ENCODE measurements around the gene ABHD16B. TPM values are rescaled to one million over a fixed set of nuclear protein-coding genes. Genes with fewer than 3 reads are reported as not detected.

Gene ABHD16B
- total RNA-seq, 2 donors from 2014 or later: not detected

- TF ChIP-seq CTCF (IDR thresholded peaks at IDR 0.05): no peak
- Histone ChIP-seq H3K27ac (peak overlapping the region; percentile 76 to 77), H3K4me1 (peaks cover 0 to 53% of the 10 kb centered on the region in 2 donors)
Observed at GRCh38 chr20:63896264-63897105, 35.2 kb downstream of the ABHD16B start.

GRCh38 chr20:63897978-63898561, 36.8 kb downstream of the ABHD16B start:
- DNase-seq (ENCODE audit: low spot score): no peak
- Histone ChIP-seq H3K9me3 (no peaks in the 10 kb centered on the region), H3K36me3 (no peaks in the 10 kb centered on the region), H3K27me3 (no peaks in the 10 kb centered on the region), H3K27ac (peak overlapping the region in 1 of 2 donors; percentile 76), H3K4me1 (peaks cover 0 to 60% of the 10 kb centered on the region in 2 donors), H3K4me3 (no peak overlapping the region)
- TF ChIP-seq CTCF (IDR thresholded peaks at IDR 0.05): no peak

More at GRCh38 chr20:63896264-63897105, 35.2 kb downstream of the ABHD16B start:
- DNase-seq (ENCODE audit: low spot score): peak; percentile 66
- Histone ChIP-seq H3K36me3 (peaks cover under 1% of the 10 kb centered on the region), H3K27me3 (no peaks in the 10 kb centered on the region), H3K9me3 (no peaks in the 10 kb centered on the region), H3K4me3 (peak overlapping the region; percentile 64 to 70)

GRCh38 chr20:63898882-63899558, 37.7 kb downstream of the ABHD16B start:
- peak overlapping the region; percentile 43 to 76 for H3K27ac ChIP-seq
- no peaks in the 10 kb centered on the region for H3K9me3 ChIP-seq
- TF ChIP-seq CTCF (IDR thresholded peaks at IDR 0.05): no peak
- DNase-seq (ENCODE audit: low spot score): peak; percentile 61
- peaks cover 0 to 63% of the 10 kb centered on the region in 2 donors for H3K4me1 ChIP-seq
- H3K4me3 ChIP-seq: no peak overlapping the region
- H3K27me3 ChIP-seq: no peaks in the 10 kb centered on the region
- no peaks in the 10 kb centered on the region for H3K36me3 ChIP-seq

GRCh38 chr20:63900413-63900812, 39.1 kb downstream of the ABHD16B start:
- H3K9me3 ChIP-seq: no peaks in the 10 kb centered on the region
- peak overlapping the region in 1 of 2 donors; percentile 76 for H3K27ac ChIP-seq
- TF ChIP-seq CTCF (IDR thresholded peaks at IDR 0.05): no peak
- no peaks in the 10 kb centered on the region for H3K27me3 ChIP-seq
- peaks cover 0 to 66% of the 10 kb centered on the region in 2 donors for H3K4me1 ChIP-seq
- H3K4me3 ChIP-seq: no peak overlapping the region
- no peak for DNase-seq (ENCODE audit: low spot score)
- H3K36me3 ChIP-seq: no peaks in the 10 kb centered on the region

GRCh38 chr20:63903796-63904561, 42.7 kb downstream of the ABHD16B start:
- Histone ChIP-seq H3K27me3 (no peaks in the 10 kb centered on the region), H3K27ac (no peak overlapping the region), H3K4me1 (peaks cover 0 to 56% of the 10 kb centered on the region in 2 donors), H3K9me3 (no peaks in the 10 kb centered on the region), H3K4me3 (no peak overlapping the region), H3K36me3 (no peaks in the 10 kb centered on the region)
- TF ChIP-seq CTCF (IDR thresholded peaks at IDR 0.05): no peak
- no peak for DNase-seq (ENCODE audit: low spot score)
